SK-N-SH treated with all-trans-retinoic acid at 6 μM for 48 hours (cell line): ENCODE measurements around the gene NUP210.

Source experiments
- ATAC-seq: fragments of 200-7000 bp; cut with Tn5 transposase; 3 replicates; pipeline ENCODE4 v1.9.1; 2020; ENCODE audit warnings: mild to moderate bottlenecking, moderate library complexity
- CSDC2 ChIP-seq: fragments of 250-450 bp; sonication (Bioruptor Pico); IDR thresholded peaks from 2 replicates; pipeline ENCODE4 v1.5.0; 2020; ENCODE audit warnings: mild to moderate bottlenecking, moderate library complexity
- GLIS3 ChIP-seq: fragments of 250-450 bp; sonication (Bioruptor Pico); IDR thresholded peaks from 2 replicates; pipeline ENCODE4 v1.5.0; 2020; ENCODE audit warnings: mild to moderate bottlenecking, moderate library complexity
- ISL1 ChIP-seq: fragments of 250-450 bp; sonication (Bioruptor Pico); IDR thresholded peaks from 2 replicates; pipeline ENCODE4 v2.1.2; 2022; ENCODE audit warnings: mild to moderate bottlenecking, moderate library complexity
- OSR1 ChIP-seq: fragments of 250-450 bp; sonication (Bioruptor Pico); IDR thresholded peaks from 2 replicates; pipeline ENCODE4 v1.8.0; 2022; ENCODE audit warnings: moderate library complexity, mild to moderate bottlenecking, inconsistent platforms
- RARB ChIP-seq: fragments of 250-450 bp; sonication (Bioruptor Pico); IDR thresholded peaks from 2 replicates; pipeline ENCODE4 v1.8.0; 2021; ENCODE audit warnings: mild to moderate bottlenecking, moderate library complexity
- SNAI2 ChIP-seq: fragments of 250-450 bp; sonication (Bioruptor Pico); IDR thresholded peaks from 2 replicates; pipeline ENCODE4 v1.5.0; 2020; ENCODE audit warnings: mild to moderate bottlenecking, moderate library complexity
- TCF4 ChIP-seq: fragments of 250-450 bp; sonication (Bioruptor Pico); IDR thresholded peaks from 2 replicates; pipeline ENCODE4 v1.8.0; 2021; ENCODE audit warnings: mild to moderate bottlenecking, moderate library complexity, borderline replicate concordance
- TOX ChIP-seq: fragments of 250-450 bp; sonication (Bioruptor Pico); IDR thresholded peaks from 2 replicates; pipeline ENCODE4 v1.8.0; 2021; ENCODE audit warnings: mild to moderate bottlenecking, moderate library complexity, borderline replicate concordance
- ZC3H10 ChIP-seq: fragments of 250-450 bp; sonication (Bioruptor Pico); IDR thresholded peaks from 2 replicates; pipeline ENCODE4 v1.5.1; 2021; ENCODE audit warnings: mild to moderate bottlenecking, moderate library complexity
- ZFP3 ChIP-seq: fragments of 250-450 bp; sonication (Bioruptor Pico); IDR thresholded peaks from 2 replicates; pipeline ENCODE4 v1.5.0; 2020; ENCODE audit warnings: mild to moderate bottlenecking, moderate library complexity
- ZNF565 ChIP-seq: fragments of 450-650 bp; formaldehyde crosslinking; conservative IDR thresholded peaks from 2 replicates; pipeline ENCODE4 v1.5.0; 2020; ENCODE audit warnings: low read depth, mild to moderate bottlenecking, moderate library complexity
- ZNF70 ChIP-seq: fragments of 450-650 bp; formaldehyde crosslinking; IDR thresholded peaks from 2 replicates; pipeline ENCODE4 v1.5.0; 2020; ENCODE audit warnings: mild to moderate bottlenecking, moderate library complexity
- ZNF8 ChIP-seq: fragments of 450-650 bp; formaldehyde crosslinking; IDR thresholded peaks from 2 replicates; pipeline ENCODE4 v1.5.0; 2020; ENCODE audit warnings: mild to moderate bottlenecking, moderate library complexity
- TF ChIP-seq, protein P1 (sequence below): fragments of 250-450 bp; sonication (Bioruptor Pico); IDR thresholded peaks from 2 replicates; pipeline ENCODE4 v1.5.0; 2020; ENCODE audit warnings: mild to moderate bottlenecking, moderate library complexity
- TF ChIP-seq, protein P2 (sequence below): fragments of 250-450 bp; sonication (Bioruptor Pico); IDR thresholded peaks from 2 replicates; pipeline ENCODE4 v1.8.0; 2020; ENCODE audit warnings: mild to moderate bottlenecking, moderate library complexity, borderline replicate concordance
- TF ChIP-seq, protein P3 (sequence below): fragments of 250-450 bp; sonication (Bioruptor Pico); IDR thresholded peaks from 2 replicates; pipeline ENCODE4 v1.5.1; 2021; ENCODE audit warnings: mild to moderate bottlenecking, moderate library complexity
- TF ChIP-seq, protein P4 (sequence below): fragments of 250-450 bp; sonication (Bioruptor Pico); IDR thresholded peaks from 2 replicates; pipeline ENCODE4 v1.8.0; 2021; ENCODE audit warnings: low read depth, mild to moderate bottlenecking, moderate library complexity, borderline replicate concordance
- TF ChIP-seq, protein P5 (sequence below): fragments of 250-450 bp; sonication (Bioruptor Pico); IDR thresholded peaks from 2 replicates; pipeline ENCODE4 v1.5.1; 2020; ENCODE audit warnings: low read depth, mild to moderate bottlenecking, moderate library complexity

NUP210 gene

DNA sequence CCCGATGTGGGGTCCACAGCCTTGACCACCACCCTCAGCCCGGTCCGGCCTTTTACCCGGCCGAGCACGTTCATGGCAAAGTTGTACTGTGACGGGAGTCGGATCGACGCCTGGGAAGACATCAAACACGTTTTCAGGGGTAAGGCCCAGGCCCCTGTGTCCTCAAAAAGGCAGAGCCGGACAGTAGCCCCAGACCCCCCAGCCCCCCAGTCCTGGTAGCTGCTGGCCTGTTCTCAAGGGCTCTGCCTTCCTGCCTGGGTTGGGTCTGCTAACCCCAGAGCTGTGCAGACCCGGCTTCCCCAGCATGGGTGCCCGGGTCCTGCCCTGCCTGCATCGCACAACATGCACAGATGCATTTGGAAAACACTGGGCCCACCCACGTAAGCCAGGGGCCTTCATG is 84.6 kb downstream of the NUP210 start:
- no peak for ATAC-seq
- TF ChIP-seq TCF4 (CRISPR knock-in tag) (no peak), ISL1 (CRISPR knock-in tag) (no peak), TOX (CRISPR knock-in tag) (no peak), RARB (CRISPR knock-in tag) (no peak), OSR1 (CRISPR knock-in tag) (no peak), CSDC2 (CRISPR knock-in tag) (no peak), ZNF565 (CRISPR knock-in tag) (no peak), ZFP3 (CRISPR knock-in tag) (no peak), SNAI2 (CRISPR knock-in tag) (no peak), ZNF70 (CRISPR knock-in tag) (no peak), ZNF8 (no peak), ZC3H10 (CRISPR knock-in tag) (no peak), GLIS3 (CRISPR knock-in tag) (no peak)
- TF ChIP-seq, protein P1, sequence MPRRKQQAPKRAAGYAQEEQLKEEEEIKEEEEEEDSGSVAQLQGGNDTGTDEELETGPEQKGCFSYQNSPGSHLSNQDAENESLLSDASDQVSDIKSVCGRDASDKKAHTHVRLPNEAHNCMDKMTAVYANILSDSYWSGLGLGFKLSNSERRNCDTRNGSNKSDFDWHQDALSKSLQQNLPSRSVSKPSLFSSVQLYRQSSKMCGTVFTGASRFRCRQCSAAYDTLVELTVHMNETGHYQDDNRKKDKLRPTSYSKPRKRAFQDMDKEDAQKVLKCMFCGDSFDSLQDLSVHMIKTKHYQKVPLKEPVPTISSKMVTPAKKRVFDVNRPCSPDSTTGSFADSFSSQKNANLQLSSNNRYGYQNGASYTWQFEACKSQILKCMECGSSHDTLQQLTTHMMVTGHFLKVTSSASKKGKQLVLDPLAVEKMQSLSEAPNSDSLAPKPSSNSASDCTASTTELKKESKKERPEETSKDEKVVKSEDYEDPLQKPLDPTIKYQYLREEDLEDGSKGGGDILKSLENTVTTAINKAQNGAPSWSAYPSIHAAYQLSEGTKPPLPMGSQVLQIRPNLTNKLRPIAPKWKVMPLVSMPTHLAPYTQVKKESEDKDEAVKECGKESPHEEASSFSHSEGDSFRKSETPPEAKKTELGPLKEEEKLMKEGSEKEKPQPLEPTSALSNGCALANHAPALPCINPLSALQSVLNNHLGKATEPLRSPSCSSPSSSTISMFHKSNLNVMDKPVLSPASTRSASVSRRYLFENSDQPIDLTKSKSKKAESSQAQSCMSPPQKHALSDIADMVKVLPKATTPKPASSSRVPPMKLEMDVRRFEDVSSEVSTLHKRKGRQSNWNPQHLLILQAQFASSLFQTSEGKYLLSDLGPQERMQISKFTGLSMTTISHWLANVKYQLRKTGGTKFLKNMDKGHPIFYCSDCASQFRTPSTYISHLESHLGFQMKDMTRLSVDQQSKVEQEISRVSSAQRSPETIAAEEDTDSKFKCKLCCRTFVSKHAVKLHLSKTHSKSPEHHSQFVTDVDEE = no peak

DNA sequence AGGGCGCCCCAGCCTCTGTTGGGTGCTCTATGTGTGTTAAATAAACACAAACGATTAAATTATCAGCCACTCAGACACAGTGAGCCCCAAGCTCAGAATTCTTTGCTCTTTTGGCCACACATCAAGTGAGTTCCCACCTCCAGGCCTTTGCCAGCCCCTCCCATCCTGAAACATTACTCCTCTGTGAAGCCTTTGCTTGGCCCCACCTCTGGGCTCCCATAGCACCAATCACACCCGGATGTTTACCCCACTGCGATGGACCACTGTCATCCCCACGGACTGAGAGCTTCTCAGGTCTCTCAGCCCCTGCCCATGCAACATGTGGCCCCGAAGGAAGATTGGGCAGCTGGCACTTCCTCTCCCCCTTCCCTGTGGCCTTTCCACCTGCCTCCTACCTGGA is 85.1 kb downstream of the NUP210 start:
- no peak for ATAC-seq
- TF ChIP-seq TCF4 (CRISPR knock-in tag) = no peak
- no peak for TF ChIP-seq ZFP3 (CRISPR knock-in tag)
- TF ChIP-seq ISL1 (CRISPR knock-in tag) = no peak
- TF ChIP-seq, protein P1 = no peak

DNA sequence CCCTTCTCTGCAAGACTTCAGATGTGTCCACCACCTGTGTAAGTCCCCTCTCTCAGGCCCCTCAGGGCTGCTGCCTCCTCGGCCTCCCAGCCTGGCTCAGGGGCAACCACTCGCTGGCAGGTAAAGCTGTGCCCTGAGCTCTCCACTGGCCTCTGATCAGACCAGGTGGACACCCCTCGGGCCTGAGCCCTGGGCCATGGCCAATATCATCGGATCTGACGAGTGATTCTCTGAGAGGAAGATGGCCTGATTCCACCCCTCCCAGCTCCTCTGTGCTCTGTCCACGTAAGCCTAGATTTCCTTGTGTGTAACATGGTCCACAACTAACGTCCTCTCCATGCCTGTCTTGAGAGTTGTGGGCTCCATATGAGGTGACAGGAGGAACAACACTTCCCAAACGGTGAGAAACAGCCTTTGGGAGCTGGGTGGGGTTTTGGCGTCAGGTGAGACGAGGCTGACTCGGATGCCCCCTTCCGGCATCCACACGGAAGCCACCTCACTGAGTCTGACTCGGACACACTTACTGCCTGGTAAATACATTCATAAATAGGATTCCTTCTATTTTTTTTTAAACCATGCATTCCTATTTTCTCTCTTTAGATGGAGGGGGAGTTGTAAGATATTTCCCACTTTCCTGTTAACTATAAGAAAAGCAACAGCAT is 86.8 kb downstream of the NUP210 start:
- ATAC-seq = no peak

More for the DNA sequence above, 86.8 kb downstream of the NUP210 start:
- TF ChIP-seq, protein P2, sequence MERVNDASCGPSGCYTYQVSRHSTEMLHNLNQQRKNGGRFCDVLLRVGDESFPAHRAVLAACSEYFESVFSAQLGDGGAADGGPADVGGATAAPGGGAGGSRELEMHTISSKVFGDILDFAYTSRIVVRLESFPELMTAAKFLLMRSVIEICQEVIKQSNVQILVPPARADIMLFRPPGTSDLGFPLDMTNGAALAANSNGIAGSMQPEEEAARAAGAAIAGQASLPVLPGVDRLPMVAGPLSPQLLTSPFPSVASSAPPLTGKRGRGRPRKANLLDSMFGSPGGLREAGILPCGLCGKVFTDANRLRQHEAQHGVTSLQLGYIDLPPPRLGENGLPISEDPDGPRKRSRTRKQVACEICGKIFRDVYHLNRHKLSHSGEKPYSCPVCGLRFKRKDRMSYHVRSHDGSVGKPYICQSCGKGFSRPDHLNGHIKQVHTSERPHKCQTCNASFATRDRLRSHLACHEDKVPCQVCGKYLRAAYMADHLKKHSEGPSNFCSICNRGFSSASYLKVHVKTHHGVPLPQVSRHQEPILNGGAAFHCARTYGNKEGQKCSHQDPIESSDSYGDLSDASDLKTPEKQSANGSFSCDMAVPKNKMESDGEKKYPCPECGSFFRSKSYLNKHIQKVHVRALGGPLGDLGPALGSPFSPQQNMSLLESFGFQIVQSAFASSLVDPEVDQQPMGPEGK (CRISPR knock-in tag) = no peak
- TF ChIP-seq ZNF8 (no peak), OSR1 (CRISPR knock-in tag) (no peak), SNAI2 (CRISPR knock-in tag) (no peak), ZC3H10 (CRISPR knock-in tag) (no peak), GLIS3 (CRISPR knock-in tag) (no peak), ZFP3 (CRISPR knock-in tag) (no peak)
- TF ChIP-seq, protein P3, sequence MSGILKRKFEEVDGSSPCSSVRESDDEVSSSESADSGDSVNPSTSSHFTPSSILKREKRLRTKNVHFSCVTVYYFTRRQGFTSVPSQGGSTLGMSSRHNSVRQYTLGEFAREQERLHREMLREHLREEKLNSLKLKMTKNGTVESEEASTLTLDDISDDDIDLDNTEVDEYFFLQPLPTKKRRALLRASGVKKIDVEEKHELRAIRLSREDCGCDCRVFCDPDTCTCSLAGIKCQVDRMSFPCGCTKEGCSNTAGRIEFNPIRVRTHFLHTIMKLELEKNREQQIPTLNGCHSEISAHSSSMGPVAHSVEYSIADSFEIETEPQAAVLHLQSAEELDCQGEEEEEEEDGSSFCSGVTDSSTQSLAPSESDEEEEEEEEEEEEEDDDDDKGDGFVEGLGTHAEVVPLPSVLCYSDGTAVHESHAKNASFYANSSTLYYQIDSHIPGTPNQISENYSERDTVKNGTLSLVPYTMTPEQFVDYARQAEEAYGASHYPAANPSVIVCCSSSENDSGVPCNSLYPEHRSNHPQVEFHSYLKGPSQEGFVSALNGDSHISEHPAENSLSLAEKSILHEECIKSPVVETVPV (CRISPR knock-in tag) = no peak
- TF ChIP-seq, protein P1 = no peak
- TF ChIP-seq, protein P4, sequence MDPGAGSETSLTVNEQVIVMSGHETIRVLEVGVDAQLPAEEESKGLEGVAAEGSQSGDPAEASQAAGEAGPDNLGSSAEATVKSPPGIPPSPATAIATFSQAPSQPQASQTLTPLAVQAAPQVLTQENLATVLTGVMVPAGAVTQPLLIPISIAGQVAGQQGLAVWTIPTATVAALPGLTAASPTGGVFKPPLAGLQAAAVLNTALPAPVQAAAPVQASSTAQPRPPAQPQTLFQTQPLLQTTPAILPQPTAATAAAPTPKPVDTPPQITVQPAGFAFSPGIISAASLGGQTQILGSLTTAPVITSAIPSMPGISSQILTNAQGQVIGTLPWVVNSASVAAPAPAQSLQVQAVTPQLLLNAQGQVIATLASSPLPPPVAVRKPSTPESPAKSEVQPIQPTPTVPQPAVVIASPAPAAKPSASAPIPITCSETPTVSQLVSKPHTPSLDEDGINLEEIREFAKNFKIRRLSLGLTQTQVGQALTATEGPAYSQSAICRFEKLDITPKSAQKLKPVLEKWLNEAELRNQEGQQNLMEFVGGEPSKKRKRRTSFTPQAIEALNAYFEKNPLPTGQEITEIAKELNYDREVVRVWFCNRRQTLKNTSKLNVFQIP (CRISPR knock-in tag) = no peak
- TF ChIP-seq, protein P5, sequence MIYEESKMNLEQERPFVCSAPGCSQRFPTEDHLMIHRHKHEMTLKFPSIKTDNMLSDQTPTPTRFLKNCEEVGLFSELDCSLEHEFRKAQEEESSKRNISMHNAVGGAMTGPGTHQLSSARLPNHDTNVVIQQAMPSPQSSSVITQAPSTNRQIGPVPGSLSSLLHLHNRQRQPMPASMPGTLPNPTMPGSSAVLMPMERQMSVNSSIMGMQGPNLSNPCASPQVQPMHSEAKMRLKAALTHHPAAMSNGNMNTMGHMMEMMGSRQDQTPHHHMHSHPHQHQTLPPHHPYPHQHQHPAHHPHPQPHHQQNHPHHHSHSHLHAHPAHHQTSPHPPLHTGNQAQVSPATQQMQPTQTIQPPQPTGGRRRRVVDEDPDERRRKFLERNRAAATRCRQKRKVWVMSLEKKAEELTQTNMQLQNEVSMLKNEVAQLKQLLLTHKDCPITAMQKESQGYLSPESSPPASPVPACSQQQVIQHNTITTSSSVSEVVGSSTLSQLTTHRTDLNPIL (CRISPR knock-in tag) = no peak
- TF ChIP-seq, all 23 proteins: peak for 0
